ENCODE data around the gene CEP192. TPM values are rescaled to one million over a fixed set of nuclear protein-coding genes. Genes with fewer than 3 reads are reported as not detected.

The CEP192 gene
- polyA plus RNA-seq, 1 of the 3 experiments (the other 2 are of a cell fraction) = 9.4 TPM

DNA sequence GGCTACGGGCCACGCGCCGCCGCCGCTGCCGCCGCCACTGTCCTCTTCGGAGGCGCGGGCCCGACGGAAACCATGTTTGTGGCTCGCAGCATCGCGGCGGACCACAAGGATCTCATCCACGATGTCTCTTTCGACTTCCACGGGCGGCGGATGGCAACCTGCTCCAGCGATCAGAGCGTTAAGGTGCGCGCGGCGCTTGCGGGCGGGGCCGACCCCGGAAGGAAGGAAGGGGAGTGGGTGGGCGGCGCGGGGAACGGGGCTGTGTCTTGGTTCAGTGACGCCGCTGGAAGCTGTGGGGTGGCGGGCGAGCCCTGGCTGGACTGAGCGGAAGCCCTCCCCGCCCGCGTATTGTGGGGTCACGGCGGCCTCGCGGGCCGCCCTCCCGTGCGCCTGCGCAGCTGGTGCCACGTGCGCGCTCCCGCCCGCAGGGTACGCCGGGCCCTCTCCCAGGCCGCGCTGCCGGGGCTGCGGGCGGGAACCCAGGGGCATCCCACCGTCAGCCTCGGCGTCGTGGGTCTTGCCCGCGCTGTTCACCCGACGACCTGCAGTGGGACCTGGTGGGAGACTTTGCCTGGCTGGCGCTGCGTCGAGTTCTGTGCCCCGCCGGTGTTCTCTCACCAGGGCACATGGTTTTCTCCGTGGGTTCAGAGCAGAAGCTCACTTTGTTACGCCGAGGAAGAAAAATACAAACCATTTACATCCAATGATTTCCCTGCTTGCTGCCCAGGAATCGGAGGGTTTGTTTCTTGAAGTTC is 42.9 kb upstream of the CEP192 start (continued):
- TF ChIP-seq NRF1 (IDR thresholded peaks at IDR 0.05; ENCODE audit: low read depth, low read length) = peak; percentile 91

DNA sequence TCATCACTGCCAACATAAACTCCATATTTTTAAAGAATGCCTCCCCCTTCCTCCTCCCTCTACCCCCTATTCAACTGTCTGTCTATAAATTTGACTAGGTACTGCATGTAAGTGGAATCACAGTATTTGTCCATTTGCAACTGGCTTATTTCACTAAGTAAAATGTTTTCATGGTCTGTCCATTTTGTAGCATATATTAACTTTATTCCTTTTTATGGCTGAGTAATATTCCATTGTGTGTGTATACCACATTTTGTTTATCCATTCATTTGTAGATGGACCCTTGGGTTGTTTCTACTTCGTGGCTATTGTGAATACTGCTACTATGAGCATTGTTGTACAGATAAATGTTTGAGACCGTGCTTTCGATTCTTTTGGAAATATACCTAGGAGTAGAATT is 32.7 kb upstream of the CEP192 start:
- no peaks in the 10 kb centered on the region for H4K20me1 ChIP-seq (ENCODE audit: insufficient read depth)
- POLR2A ChIA-PET = no interaction called here
- H3K36me3 ChIP-seq (replicated peaks in 1 of 2; ENCODE audit: control insufficient read depth in 1 of 2, insufficient read depth in 2 of 2, low read length in 1 of 2) = peaks cover 31 to 53% of the 10 kb centered on the region in 2 experiments
- H3K4me2 ChIP-seq = no peak overlapping the region
- peaks cover 34% of the 10 kb centered on the region for H3K79me2 ChIP-seq (ENCODE audit: insufficient read depth)
- CTCF ChIA-PET = no interaction called here
- WGBS (ENCODE audit: low lambda C conversion rate) = 97% methylated on average over 3 of the region's 3 CpGs
- no peaks in the 10 kb centered on the region for H3K27me3 ChIP-seq (ENCODE audit: insufficient read depth)
- no peak overlapping the region for H3K9ac ChIP-seq
- no peak overlapping the region for H2AFZ ChIP-seq (ENCODE audit: low read depth)
- H3F3A ChIP-seq (replicated peaks; ENCODE audit: insufficient read depth) = peaks cover 4% of the 10 kb centered on the region
- no peak for DNase-seq
- H3K27ac ChIP-seq (ENCODE audit: low read depth in 2 of 2, low read length in 1 of 2) = no peak overlapping the region
- H3K9me2 ChIP-seq = no peaks in the 10 kb centered on the region
- no peak for TF ChIP-seq NRF1 (IDR thresholded peaks at IDR 0.05; ENCODE audit: low read depth, low read length)
- TF ChIP-seq, protein P1, sequence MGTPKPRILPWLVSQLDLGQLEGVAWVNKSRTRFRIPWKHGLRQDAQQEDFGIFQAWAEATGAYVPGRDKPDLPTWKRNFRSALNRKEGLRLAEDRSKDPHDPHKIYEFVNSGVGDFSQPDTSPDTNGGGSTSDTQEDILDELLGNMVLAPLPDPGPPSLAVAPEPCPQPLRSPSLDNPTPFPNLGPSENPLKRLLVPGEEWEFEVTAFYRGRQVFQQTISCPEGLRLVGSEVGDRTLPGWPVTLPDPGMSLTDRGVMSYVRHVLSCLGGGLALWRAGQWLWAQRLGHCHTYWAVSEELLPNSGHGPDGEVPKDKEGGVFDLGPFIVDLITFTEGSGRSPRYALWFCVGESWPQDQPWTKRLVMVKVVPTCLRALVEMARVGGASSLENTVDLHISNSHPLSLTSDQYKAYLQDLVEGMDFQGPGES (IDR thresholded peaks at IDR 0.05; ENCODE audit: low read depth, low read length) = no peak
- no peak for TF ChIP-seq POLR2AphosphoS5 (IDR thresholded peaks at IDR 0.05; ENCODE audit: low read depth, low read length)
- TF ChIP-seq SIN3A (IDR thresholded peaks at IDR 0.05; ENCODE audit: borderline replicate concordance, low read depth, low read length) = no peak
- TF ChIP-seq EP300 (IDR thresholded peaks at IDR 0.05; ENCODE audit: borderline replicate concordance in 1 of 2, low read depth in 1 of 2, low read length in 1 of 2) = no peak
- no peak for TF ChIP-seq RCOR1 (IDR thresholded peaks at IDR 0.05; ENCODE audit: low read length)
- TF ChIP-seq JUND (IDR thresholded peaks at IDR 0.05) = no peak
- TF ChIP-seq, protein P2, sequence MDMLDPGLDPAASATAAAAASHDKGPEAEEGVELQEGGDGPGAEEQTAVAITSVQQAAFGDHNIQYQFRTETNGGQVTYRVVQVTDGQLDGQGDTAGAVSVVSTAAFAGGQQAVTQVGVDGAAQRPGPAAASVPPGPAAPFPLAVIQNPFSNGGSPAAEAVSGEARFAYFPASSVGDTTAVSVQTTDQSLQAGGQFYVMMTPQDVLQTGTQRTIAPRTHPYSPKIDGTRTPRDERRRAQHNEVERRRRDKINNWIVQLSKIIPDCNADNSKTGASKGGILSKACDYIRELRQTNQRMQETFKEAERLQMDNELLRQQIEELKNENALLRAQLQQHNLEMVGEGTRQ (IDR thresholded peaks at IDR 0.05; ENCODE audit: borderline replicate concordance, low read depth, low read length) = no peak
- no peak for TF ChIP-seq SMC3 (IDR thresholded peaks at IDR 0.05; ENCODE audit: low read depth, low read length)
- H3K4me3 ChIP-seq (ENCODE audit: low read depth in 2 of 2, low read length in 1 of 2) = no peak overlapping the region
- H3K9me3 ChIP-seq = no peaks in the 10 kb centered on the region
- peaks cover 0 to 3% of the 10 kb centered on the region in 2 experiments; a peak in 1 of 4 replicates for H3K4me1 ChIP-seq (ENCODE audit: control insufficient read depth in 1 of 2, insufficient read depth in 2 of 2, low read depth in 1 of 2, low read length in 1 of 2)

DNA sequence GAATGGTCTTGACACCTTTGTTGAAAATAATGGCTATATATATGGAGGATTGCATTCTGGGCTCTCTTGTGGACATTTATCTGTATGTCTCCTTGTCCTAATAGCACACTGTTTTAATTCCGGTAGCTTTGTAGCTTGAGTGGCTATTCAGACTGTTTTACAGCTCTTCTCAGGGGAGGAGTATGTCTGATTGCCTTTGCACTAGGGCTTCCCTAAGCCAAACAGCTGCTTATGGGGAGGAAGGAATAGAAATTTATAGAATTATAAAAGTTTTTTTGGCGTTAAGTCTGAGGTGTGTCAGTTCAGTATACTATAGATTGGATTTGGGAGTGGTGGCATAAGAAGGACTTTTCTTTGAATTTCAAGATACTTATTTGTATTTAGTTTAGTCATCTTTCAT is 30.8 kb upstream of the CEP192 start:
- no peak overlapping the region for H2AFZ ChIP-seq (ENCODE audit: low read depth)
- peaks cover 32 to 48% of the 10 kb centered on the region in 2 experiments for H3K36me3 ChIP-seq (replicated peaks in 1 of 2; ENCODE audit: control insufficient read depth in 1 of 2, insufficient read depth in 2 of 2, low read length in 1 of 2)
- H3K79me2 ChIP-seq (ENCODE audit: insufficient read depth) = peaks cover 33% of the 10 kb centered on the region
- POLR2A ChIA-PET = no interaction called here
- no peak overlapping the region for H3K4me3 ChIP-seq (ENCODE audit: low read depth in 2 of 2, low read length in 1 of 2)
- no peaks in the 10 kb centered on the region for H3K9me3 ChIP-seq
- H3K4me1 ChIP-seq (ENCODE audit: control insufficient read depth in 1 of 2, insufficient read depth in 2 of 2, low read depth in 1 of 2, low read length in 1 of 2) = peaks cover 0 to 3% of the 10 kb centered on the region in 2 experiments; a peak in 1 of 4 replicates
- no peaks in the 10 kb centered on the region for H3K9me2 ChIP-seq
- H4K20me1 ChIP-seq (ENCODE audit: insufficient read depth) = no peaks in the 10 kb centered on the region
- H3K27ac ChIP-seq (ENCODE audit: low read depth in 2 of 2, low read length in 1 of 2) = no peak overlapping the region
- H3K9ac ChIP-seq = no peak overlapping the region
- no peak for DNase-seq
- WGBS (ENCODE audit: low lambda C conversion rate) = 96% methylated on average over 2 of the region's 2 CpGs
- H3F3A ChIP-seq (replicated peaks; ENCODE audit: insufficient read depth) = peaks cover 9% of the 10 kb centered on the region
- TF ChIP-seq, protein P3, sequence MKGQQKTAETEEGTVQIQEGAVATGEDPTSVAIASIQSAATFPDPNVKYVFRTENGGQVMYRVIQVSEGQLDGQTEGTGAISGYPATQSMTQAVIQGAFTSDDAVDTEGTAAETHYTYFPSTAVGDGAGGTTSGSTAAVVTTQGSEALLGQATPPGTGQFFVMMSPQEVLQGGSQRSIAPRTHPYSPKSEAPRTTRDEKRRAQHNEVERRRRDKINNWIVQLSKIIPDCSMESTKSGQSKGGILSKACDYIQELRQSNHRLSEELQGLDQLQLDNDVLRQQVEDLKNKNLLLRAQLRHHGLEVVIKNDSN (IDR thresholded peaks at IDR 0.05; ENCODE audit: borderline replicate concordance, low read depth) = no peak
- TF ChIP-seq SMC3 (IDR thresholded peaks at IDR 0.05; ENCODE audit: low read depth, low read length) = no peak
- TF ChIP-seq ELF1 (IDR thresholded peaks at IDR 0.05) = no peak
- no peak for TF ChIP-seq YY1 (IDR thresholded peaks at IDR 0.05; ENCODE audit: low read depth)
- no peak overlapping the region for H3K4me2 ChIP-seq
- CTCF ChIA-PET = no interaction called here
- H3K27me3 ChIP-seq (ENCODE audit: insufficient read depth) = no peaks in the 10 kb centered on the region

Data from SK-N-SH (cell line).